OCI-LY3 (cell line): ENCODE results near the gene WDR18.

ENCODE experiments used
- EZH2phosphoT487 ChIP-seq: fragments of 200-600 bp; shearing (Covaris generic); IDR thresholded peaks from 2 replicates; pipeline ENCODE4 v1.6.1; 2018; ENCODE audit warnings: antibody characterized with exemption, mixed run types, low read depth
- TF ChIP-seq, protein P1 (sequence below): fragments of 200-600, 300-600 bp; sonication (generic); IDR thresholded peaks from 2 replicates; pipeline ENCODE4 v1.5.1; 2014; ENCODE audit warnings: antibody characterized with exemption, low read length, low read depth

GRCh38 chr19:1004204-1004802 lies 20.2 kb downstream of the WDR18 start:
- TF ChIP-seq, protein P1, sequence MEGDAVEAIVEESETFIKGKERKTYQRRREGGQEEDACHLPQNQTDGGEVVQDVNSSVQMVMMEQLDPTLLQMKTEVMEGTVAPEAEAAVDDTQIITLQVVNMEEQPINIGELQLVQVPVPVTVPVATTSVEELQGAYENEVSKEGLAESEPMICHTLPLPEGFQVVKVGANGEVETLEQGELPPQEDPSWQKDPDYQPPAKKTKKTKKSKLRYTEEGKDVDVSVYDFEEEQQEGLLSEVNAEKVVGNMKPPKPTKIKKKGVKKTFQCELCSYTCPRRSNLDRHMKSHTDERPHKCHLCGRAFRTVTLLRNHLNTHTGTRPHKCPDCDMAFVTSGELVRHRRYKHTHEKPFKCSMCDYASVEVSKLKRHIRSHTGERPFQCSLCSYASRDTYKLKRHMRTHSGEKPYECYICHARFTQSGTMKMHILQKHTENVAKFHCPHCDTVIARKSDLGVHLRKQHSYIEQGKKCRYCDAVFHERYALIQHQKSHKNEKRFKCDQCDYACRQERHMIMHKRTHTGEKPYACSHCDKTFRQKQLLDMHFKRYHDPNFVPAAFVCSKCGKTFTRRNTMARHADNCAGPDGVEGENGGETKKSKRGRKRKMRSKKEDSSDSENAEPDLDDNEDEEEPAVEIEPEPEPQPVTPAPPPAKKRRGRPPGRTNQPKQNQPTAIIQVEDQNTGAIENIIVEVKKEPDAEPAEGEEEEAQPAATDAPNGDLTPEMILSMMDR, result no peak
- TF ChIP-seq EZH2phosphoT487, result no peak
